ENCODE measurements around the gene GPAM. TPM values are rescaled to one million over a fixed set of nuclear protein-coding genes. Genes with fewer than 3 reads are reported as not detected.

Gene GPAM
- total and polyA plus RNA-seq, 11 donors: 5.8 to 104 (median 16.9) TPM

- Histone ChIP-seq H3K36me3 (peaks cover 0 to 100% (median 97%) of the 10 kb centered on the region in 9 donors), H3K9me3 (no peaks in the 10 kb centered on the region), H3K4me3 (no peak overlapping the region), H3K4me1 (peaks cover 0 to 15% (median 0%) of the 10 kb centered on the region in 12 donors), H3K27ac (no peak overlapping the region), H3K27me3 (no peaks in the 10 kb centered on the region)
- TF ChIP-seq, protein P1, sequence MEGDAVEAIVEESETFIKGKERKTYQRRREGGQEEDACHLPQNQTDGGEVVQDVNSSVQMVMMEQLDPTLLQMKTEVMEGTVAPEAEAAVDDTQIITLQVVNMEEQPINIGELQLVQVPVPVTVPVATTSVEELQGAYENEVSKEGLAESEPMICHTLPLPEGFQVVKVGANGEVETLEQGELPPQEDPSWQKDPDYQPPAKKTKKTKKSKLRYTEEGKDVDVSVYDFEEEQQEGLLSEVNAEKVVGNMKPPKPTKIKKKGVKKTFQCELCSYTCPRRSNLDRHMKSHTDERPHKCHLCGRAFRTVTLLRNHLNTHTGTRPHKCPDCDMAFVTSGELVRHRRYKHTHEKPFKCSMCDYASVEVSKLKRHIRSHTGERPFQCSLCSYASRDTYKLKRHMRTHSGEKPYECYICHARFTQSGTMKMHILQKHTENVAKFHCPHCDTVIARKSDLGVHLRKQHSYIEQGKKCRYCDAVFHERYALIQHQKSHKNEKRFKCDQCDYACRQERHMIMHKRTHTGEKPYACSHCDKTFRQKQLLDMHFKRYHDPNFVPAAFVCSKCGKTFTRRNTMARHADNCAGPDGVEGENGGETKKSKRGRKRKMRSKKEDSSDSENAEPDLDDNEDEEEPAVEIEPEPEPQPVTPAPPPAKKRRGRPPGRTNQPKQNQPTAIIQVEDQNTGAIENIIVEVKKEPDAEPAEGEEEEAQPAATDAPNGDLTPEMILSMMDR (IDR thresholded peaks at IDR 0.05): no peak
- TF ChIP-seq POLR2A (IDR thresholded peaks at IDR 0.05): no peak
- DNase-seq (no peak), ATAC-seq (no peak)
- 94 to 97% (median 95%) methylated on average over 4 of the region's 4 CpGs for WGBS, 4 donors
- intact Hi-C loops (cut with DNase I): loop anchor here in 7 of 10 donors (5.0 to 10.0 kb wide), 5 partner anchors 132 to 272 kb away; partner anchors contain the start of genes VTI1A (in 1 of the 7) and ZDHHC6 (in 1 of the 7)
Measured at GRCh38 chr10:112173206-112173605, 10.4 kb downstream of the GPAM start.

DNA sequence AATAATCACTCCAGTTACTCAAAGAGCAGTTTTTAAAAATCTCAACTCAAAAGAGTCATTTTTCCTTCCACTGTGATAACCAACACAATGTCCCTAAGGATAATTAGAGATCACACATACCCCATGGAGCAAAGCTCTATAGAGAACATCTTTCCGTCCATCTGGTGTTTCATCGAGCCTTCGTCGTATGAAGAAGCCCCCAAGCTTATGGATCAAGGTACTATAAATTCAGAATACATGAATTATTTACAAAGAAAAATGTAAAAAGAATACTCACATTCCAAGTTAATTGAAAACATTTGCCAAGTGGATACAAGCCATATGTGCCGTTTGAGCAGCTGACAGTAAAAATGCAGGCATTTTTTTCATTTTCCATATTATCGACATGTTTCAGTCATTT is 14.8 kb downstream of the GPAM start:
- Histone ChIP-seq H3K27ac (no peak overlapping the region), H3K4me1 (no peaks in the 10 kb centered on the region), H3K4me3 (no peak overlapping the region), H3K36me3 (peaks cover 0 to 100% (median 99%) of the 10 kb centered on the region in 9 donors), H3K9me3 (no peaks in the 10 kb centered on the region), H3K27me3 (no peaks in the 10 kb centered on the region)
- no peak for DNase-seq
- intact Hi-C loops (cut with DNase I): no loop called here
- WGBS, 4 donors: 90 to 95% (median 94%) methylated on average over 6 of the region's 6 CpGs
- TF ChIP-seq POLR2A (IDR thresholded peaks at IDR 0.05): no peak
- TF ChIP-seq, protein P1 (IDR thresholded peaks at IDR 0.05): no peak
- ATAC-seq: no peak

GRCh38 chr10:112166800-112167199 is 16.8 kb downstream of the GPAM start:
- Histone ChIP-seq H3K4me3 (no peak overlapping the region), H3K27ac (no peak overlapping the region), H3K27me3 (no peaks in the 10 kb centered on the region), H3K9me3 (no peaks in the 10 kb centered on the region), H3K36me3 (peaks cover 0 to 100% (median 98%) of the 10 kb centered on the region in 9 donors), H3K4me1 (no peaks in the 10 kb centered on the region)
- ATAC-seq (no peak), DNase-seq (no peak)
- intact Hi-C loops (cut with DNase I): no loop called here
- TF ChIP-seq, protein P1 (IDR thresholded peaks at IDR 0.05): no peak
- TF ChIP-seq POLR2A (IDR thresholded peaks at IDR 0.05): no peak
- 83 to 93% (median 93%) methylated on average over 3 of the region's 3 CpGs for WGBS, 4 donors

GRCh38 chr10:112161757-112162518 is 21.6 kb downstream of the GPAM start:
- H3K4me3 ChIP-seq: no peak overlapping the region
- H3K27ac ChIP-seq: no peak overlapping the region
- no peaks in the 10 kb centered on the region for H3K9me3 ChIP-seq
- intact Hi-C loops (cut with DNase I): no loop called here
- no peaks in the 10 kb centered on the region for H3K4me1 ChIP-seq
- WGBS, 4 donors: 70 to 74% (median 71%) methylated on average over 4 of the region's 4 CpGs
- H3K27me3 ChIP-seq: no peaks in the 10 kb centered on the region
- H3K36me3 ChIP-seq: peaks cover 0 to 100% (median 98%) of the 10 kb centered on the region in 9 donors
- DNase-seq (no peak), ATAC-seq (no peak)
- TF ChIP-seq, protein P1 (IDR thresholded peaks at IDR 0.05): no peak
- TF ChIP-seq POLR2A (IDR thresholded peaks at IDR 0.05): no peak

Measured in heart left ventricle (tissue), 16 donors.